WTC11 (cell line): ENCODE measurements around the gene TP73. TPM values are rescaled to one million over a fixed set of nuclear protein-coding genes. Genes with fewer than 3 reads are reported as not detected.

Experiments
- ATAC-seq: fragments of 200-7000 bp; cut with Tn5 transposase; 2 replicates; pipeline ENCODE4 v1.10.0; 2021; ENCODE audit warnings: mild to moderate bottlenecking, moderate library complexity
- CTCF ChIA-PET: fragments of 300-600 bp; sonication (Branson Sonifier 250); formaldehyde crosslinking; loops from one replicate; lab custom pipeline; 2021; ENCODE audit warnings: antibody characterized with exemption; lab: Charles Lee
- POLR2A ChIA-PET: fragments of 350-600 bp; sonication (Branson Sonifier 250); formaldehyde crosslinking; loops from one replicate; lab custom pipeline; 2021; ENCODE audit warnings: antibody characterized with exemption; lab: Charles Lee
- DNase-seq: peaks from one replicate; pipeline ENCODE4 v3.0.0; 2021; ENCODE audit warnings: low spot score
- H3K27ac Mint-ChIP-seq: 2 replicates; pipeline ENCODE4 v1.8.0; 2021; ENCODE audit warnings: mixed read lengths
- H3K27me3 Mint-ChIP-seq: 2 replicates; pipeline ENCODE4 v1.8.0; 2021; ENCODE audit warnings: low read depth, mild to moderate bottlenecking, moderate library complexity, mixed read lengths
- H3K36me3 Mint-ChIP-seq: 2 replicates; pipeline ENCODE4 v1.8.0; 2021; ENCODE audit warnings: mixed read lengths
- H3K4me1 Mint-ChIP-seq: 2 replicates; pipeline ENCODE4 v1.8.0; 2022; ENCODE audit warnings: mixed read lengths
- H3K4me3 Mint-ChIP-seq: 2 replicates; pipeline ENCODE4 v1.8.0; 2021; ENCODE audit warnings: mild to moderate bottlenecking, moderate library complexity, mixed read lengths
- H3K9me3 Mint-ChIP-seq: 2 replicates; pipeline ENCODE4 v1.8.0; 2021; ENCODE audit warnings: mixed read lengths
- ARID4B ChIP-seq: sonication (generic); formaldehyde crosslinking; IDR thresholded peaks from 2 replicates; pipeline ENCODE4 v1.8.0; 2023; ENCODE audit warnings: missing genetic modification reagents, mild to moderate bottlenecking, borderline replicate concordance
- ATF2 ChIP-seq: sonication (generic); formaldehyde crosslinking; IDR thresholded peaks from 2 replicates; pipeline ENCODE4 v1.8.1; 2022; ENCODE audit warnings: low read depth, missing genetic modification reagents, borderline replicate concordance
- ATF6 ChIP-seq: sonication (generic); formaldehyde crosslinking; IDR thresholded peaks from 2 replicates; pipeline ENCODE4 v1.8.1; 2023; ENCODE audit warnings: mild to moderate bottlenecking, missing genetic modification reagents
- ESRRA ChIP-seq: sonication (generic); formaldehyde crosslinking; IDR thresholded peaks from 2 replicates; pipeline ENCODE4 v1.8.1; 2022; ENCODE audit warnings: mild to moderate bottlenecking, missing genetic modification reagents, borderline replicate concordance
- FOXK1 ChIP-seq: sonication (generic); formaldehyde crosslinking; IDR thresholded peaks from 2 replicates; pipeline ENCODE4 v1.8.0; 2022; ENCODE audit warnings: mild to moderate bottlenecking, moderate library complexity, missing genetic modification reagents
- FOXP1 ChIP-seq: sonication (generic); formaldehyde crosslinking; IDR thresholded peaks from 2 replicates; pipeline ENCODE4 v1.8.0; 2022; ENCODE audit warnings: missing genetic modification reagents, mild to moderate bottlenecking, moderate library complexity, borderline replicate concordance
- GABPB1 ChIP-seq: sonication (generic); formaldehyde crosslinking; IDR thresholded peaks from 2 replicates; pipeline ENCODE4 v1.8.1; 2023; ENCODE audit warnings: mild to moderate bottlenecking, missing genetic modification reagents
- GTF2I ChIP-seq: fragments of 250-450 bp; sonication (Bioruptor Pico); conservative IDR thresholded peaks from 2 replicates; pipeline ENCODE4 v1.4.0; 2021; ENCODE audit warnings: mild to moderate bottlenecking
- HMGA2 ChIP-seq: fragments of 250-450 bp; sonication (Bioruptor Pico); IDR thresholded peaks from 2 replicates; pipeline ENCODE4 v1.4.0; 2021; ENCODE audit warnings: mild to moderate bottlenecking, moderate library complexity
- HMGXB4 ChIP-seq: sonication (generic); formaldehyde crosslinking; IDR thresholded peaks from 2 replicates; pipeline ENCODE4 v1.8.1; 2023; ENCODE audit warnings: mild to moderate bottlenecking, moderate library complexity, missing genetic modification reagents
- JAZF1 ChIP-seq: fragments of 250-450 bp; sonication (Bioruptor Pico); IDR thresholded peaks from 2 replicates; pipeline ENCODE4 v1.9.0; 2021; ENCODE audit warnings: moderate library complexity, mild to moderate bottlenecking, inconsistent platforms
- JUN ChIP-seq: sonication (generic); formaldehyde crosslinking; IDR thresholded peaks from 2 replicates; pipeline ENCODE4 v1.8.0; 2023; ENCODE audit warnings: mild to moderate bottlenecking, missing genetic modification reagents
- MLX ChIP-seq: sonication (generic); formaldehyde crosslinking; IDR thresholded peaks from 2 replicates; pipeline ENCODE4 v1.8.1; 2023; ENCODE audit warnings: mild to moderate bottlenecking, missing genetic modification reagents, moderate library complexity
- NFYB ChIP-seq: sonication (generic); formaldehyde crosslinking; conservative IDR thresholded peaks from 2 replicates; pipeline ENCODE4 v1.8.0; 2022; ENCODE audit warnings: low read depth, missing genetic modification reagents
- NR2C2 ChIP-seq: sonication (generic); formaldehyde crosslinking; IDR thresholded peaks from 2 replicates; pipeline ENCODE4 v1.8.0; 2022; ENCODE audit warnings: mild to moderate bottlenecking, missing genetic modification reagents
- NR3C1 ChIP-seq: sonication (generic); formaldehyde crosslinking; conservative IDR thresholded peaks from 2 replicates; pipeline ENCODE4 v1.8.1; 2023; ENCODE audit warnings: low read depth, mild to moderate bottlenecking, missing genetic modification reagents
- ZNF219 ChIP-seq: sonication (generic); formaldehyde crosslinking; IDR thresholded peaks from 2 replicates; pipeline ENCODE4 v1.8.0; 2023; ENCODE audit warnings: missing genetic modification reagents, mild to moderate bottlenecking, borderline replicate concordance
- ZNF232 ChIP-seq: sonication (generic); formaldehyde crosslinking; IDR thresholded peaks from 2 replicates; pipeline ENCODE4 v1.8.0; 2022; ENCODE audit warnings: mild to moderate bottlenecking, missing genetic modification reagents
- ZNF281 ChIP-seq: sonication (generic); formaldehyde crosslinking; IDR thresholded peaks from 2 replicates; pipeline ENCODE4 v1.8.0; 2023; ENCODE audit warnings: mild to moderate bottlenecking, missing genetic modification reagents
- ZNF671 ChIP-seq: fragments of 250-450 bp; sonication (Bioruptor Pico); IDR thresholded peaks from 2 replicates; pipeline ENCODE4 v1.8.0; 2021; ENCODE audit warnings: mild to moderate bottlenecking
- ZSCAN18 ChIP-seq: fragments of 250-450 bp; sonication (Bioruptor Pico); IDR thresholded peaks from 2 replicates; pipeline ENCODE4 v2.1.2; 2022; ENCODE audit warnings: mild to moderate bottlenecking, moderate library complexity
- total RNA-seq: library from RNA; stranded (reverse); gene quantifications from 3 replicates; pipeline ENCODE4 v1.2.3, GENCODE V29; 2021

Gene TP73
- total RNA-seq, 1 experiment from 2014 or later: 5.7 TPM

GRCh38 chr1:3685906-3686305, 33.6 kb downstream of the TP73 start:
- H3K27me3 Mint-ChIP-seq: peaks cover 7% of the 10 kb centered on the region
- no peak for TF ChIP-seq ATF6 (CRISPR knock-in tag)
- no peak for TF ChIP-seq ATF2 (CRISPR knock-in tag)
- TF ChIP-seq ZNF232: no peak
- TF ChIP-seq ZSCAN18 (CRISPR knock-in tag): no peak
- no peak for TF ChIP-seq GABPB1
- TF ChIP-seq HMGA2: no peak
- no peak for TF ChIP-seq ZNF281
- no peak for TF ChIP-seq MLX (CRISPR knock-in tag)
- TF ChIP-seq FOXK1 (CRISPR knock-in tag): no peak
- TF ChIP-seq HMGXB4 (CRISPR knock-in tag): no peak
- TF ChIP-seq ESRRA (CRISPR knock-in tag): no peak
- TF ChIP-seq, all 79 proteins: peak for 0
- Mint-ChIP-seq H3K4me3 (no peak overlapping the region), H3K36me3 (peaks cover 3% of the 10 kb centered on the region; the same call in 1 of the 2 replicates), H3K4me1 (peaks cover 18% of the 10 kb centered on the region), H3K9me3 (no peaks in the 10 kb centered on the region), H3K27ac (no peak overlapping the region)
- ChIA-PET POLR2A (no interaction called here), CTCF (interaction anchor here (1.0 to 4.3 kb wide), 3 partner anchors 10 to 67 kb away, joined by 3 to 17 read pairs (median 12); no protein-coding TSS in a partner anchor)
- ATAC-seq (no peak), DNase-seq (no peak)

GRCh38 chr1:3687504-3687903, 35.2 kb downstream of the TP73 start:
- ChIA-PET POLR2A (no interaction called here), CTCF (interaction anchor here (2.4 to 2.9 kb wide), 4 partner anchors 8 to 40 kb away, joined by 8 to 15 read pairs (median 10); no protein-coding TSS in a partner anchor)
- H3K4me3 Mint-ChIP-seq: no peak overlapping the region
- ATAC-seq: peak; percentile 49
- H3K27me3 Mint-ChIP-seq: peaks cover 7% of the 10 kb centered on the region
- peak; percentile 53 for DNase-seq
- no peaks in the 10 kb centered on the region for H3K9me3 Mint-ChIP-seq
- no peak overlapping the region for H3K27ac Mint-ChIP-seq
- peaks cover 18% of the 10 kb centered on the region for H3K4me1 Mint-ChIP-seq
- H3K36me3 Mint-ChIP-seq: peaks cover 3% of the 10 kb centered on the region; the same call in 1 of the 2 replicates
- TF ChIP-seq ZNF219 (CRISPR knock-in tag): no peak
- no peak for TF ChIP-seq FOXP1
- no peak for TF ChIP-seq NR2C2 (CRISPR knock-in tag)
- TF ChIP-seq NFYB: no peak
- no peak for TF ChIP-seq ARID4B (CRISPR knock-in tag)
- TF ChIP-seq JAZF1: no peak
- TF ChIP-seq ZNF671 (CRISPR knock-in tag): no peak
- TF ChIP-seq JUN (CRISPR knock-in tag): no peak
- no peak for TF ChIP-seq GTF2I (CRISPR knock-in tag)
- TF ChIP-seq NR3C1 (CRISPR knock-in tag): no peak
